Epithelial cell of proximal tubule (primary cell): ENCODE results near the gene DIS3L. TPM values are rescaled to one million over a fixed set of nuclear protein-coding genes. Genes with fewer than 3 reads are reported as not detected.
"Not testable (repeated sequence)": the region's sequence is repeated elsewhere in the genome, so short reads cannot be mapped to it uniquely, and the experiment has no call there.

Source experiments
- DNase-seq: peaks from one replicate; pipeline ENCODE4 v3.0.0-alpha.2; 2011; ENCODE audit warnings: low read depth
- H3K4me3 ChIP-seq: 2 replicates; pipeline ENCODE4 v1.5.1; 2011; ENCODE audit warnings: low read depth, mild to moderate bottlenecking, low read length
- total RNA-seq: library from RNA; depleted of rRNA; stranded (reverse); fragments of >200 nt; gene quantifications from 2 replicates; pipeline ENCODE4 v1.2.3, GENCODE V29; 2015
- TF ChIP-seq, protein P1 (sequence below): conservative IDR thresholded peaks from 2 replicates; pipeline ENCODE4 v1.5.1; 2012; ENCODE audit warnings: low read depth, mild to moderate bottlenecking, low read length

DIS3L gene
- total RNA-seq, 1 donor from 2014 or later: 15.9 TPM

DNA sequence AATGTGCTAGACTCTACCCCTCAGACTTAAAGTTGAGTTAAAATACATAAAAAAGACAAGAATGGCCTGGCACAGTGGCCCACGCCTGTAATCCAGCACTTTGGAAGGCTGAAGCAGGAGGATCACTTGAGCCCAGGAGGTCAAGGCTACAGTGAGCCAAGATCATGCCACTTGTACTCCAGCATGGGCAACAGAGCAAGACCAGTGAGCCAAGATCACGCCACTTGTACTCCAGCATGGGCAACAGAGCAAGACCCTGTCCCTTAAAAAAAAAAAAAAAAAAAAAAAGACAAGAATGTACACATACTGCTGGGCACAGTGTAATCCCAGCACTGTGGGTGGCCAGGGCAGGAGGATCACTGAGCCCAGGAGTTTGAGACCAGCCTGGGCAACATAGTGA is 17.4 kb downstream of the DIS3L start:
- TF ChIP-seq, protein P1, sequence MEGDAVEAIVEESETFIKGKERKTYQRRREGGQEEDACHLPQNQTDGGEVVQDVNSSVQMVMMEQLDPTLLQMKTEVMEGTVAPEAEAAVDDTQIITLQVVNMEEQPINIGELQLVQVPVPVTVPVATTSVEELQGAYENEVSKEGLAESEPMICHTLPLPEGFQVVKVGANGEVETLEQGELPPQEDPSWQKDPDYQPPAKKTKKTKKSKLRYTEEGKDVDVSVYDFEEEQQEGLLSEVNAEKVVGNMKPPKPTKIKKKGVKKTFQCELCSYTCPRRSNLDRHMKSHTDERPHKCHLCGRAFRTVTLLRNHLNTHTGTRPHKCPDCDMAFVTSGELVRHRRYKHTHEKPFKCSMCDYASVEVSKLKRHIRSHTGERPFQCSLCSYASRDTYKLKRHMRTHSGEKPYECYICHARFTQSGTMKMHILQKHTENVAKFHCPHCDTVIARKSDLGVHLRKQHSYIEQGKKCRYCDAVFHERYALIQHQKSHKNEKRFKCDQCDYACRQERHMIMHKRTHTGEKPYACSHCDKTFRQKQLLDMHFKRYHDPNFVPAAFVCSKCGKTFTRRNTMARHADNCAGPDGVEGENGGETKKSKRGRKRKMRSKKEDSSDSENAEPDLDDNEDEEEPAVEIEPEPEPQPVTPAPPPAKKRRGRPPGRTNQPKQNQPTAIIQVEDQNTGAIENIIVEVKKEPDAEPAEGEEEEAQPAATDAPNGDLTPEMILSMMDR: no peak
- no peak overlapping the region for H3K4me3 ChIP-seq
- DNase-seq: no peak

DNA sequence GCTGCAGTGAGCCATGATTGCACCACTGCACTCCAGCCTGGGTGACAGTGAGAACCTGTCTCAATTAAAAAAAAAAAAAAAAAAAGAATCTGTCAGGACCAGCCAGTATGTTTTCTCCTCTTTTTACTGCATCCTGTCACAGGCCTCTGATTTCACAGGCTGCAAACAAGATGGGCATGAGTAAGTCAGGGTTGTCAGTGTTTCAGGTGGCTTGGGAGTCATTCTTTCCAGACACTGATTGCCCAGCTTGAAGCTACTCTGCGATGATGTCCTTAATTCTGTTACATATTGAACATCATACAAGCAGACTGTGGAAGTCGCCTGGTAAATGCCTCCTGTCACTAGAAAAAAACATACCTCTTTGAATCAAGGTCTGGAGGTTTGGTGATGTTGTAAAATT is 18.8 kb downstream of the DIS3L start:
- TF ChIP-seq, protein P1: no peak
- H3K4me3 ChIP-seq: no peak overlapping the region
- DNase-seq: no peak

GRCh38 chr15:66323312-66323928 is 30.1 kb downstream of the DIS3L start:
- H3K4me3 ChIP-seq: no peak overlapping the region
- DNase-seq: no peak
- TF ChIP-seq, protein P1: no peak

- H3K4me3 ChIP-seq: no peak overlapping the region
- TF ChIP-seq, protein P1: no peak
Observed at GRCh38 chr15:66326051-66326450, 32.7 kb downstream of the DIS3L start.

GRCh38 chr15:66327736-66328135 is 34.4 kb downstream of the DIS3L start:
- TF ChIP-seq, protein P1: no peak
- no peak overlapping the region for H3K4me3 ChIP-seq
- no peak for DNase-seq

More at GRCh38 chr15:66326051-66326450, 32.7 kb downstream of the DIS3L start:
- no peak for DNase-seq

DNA sequence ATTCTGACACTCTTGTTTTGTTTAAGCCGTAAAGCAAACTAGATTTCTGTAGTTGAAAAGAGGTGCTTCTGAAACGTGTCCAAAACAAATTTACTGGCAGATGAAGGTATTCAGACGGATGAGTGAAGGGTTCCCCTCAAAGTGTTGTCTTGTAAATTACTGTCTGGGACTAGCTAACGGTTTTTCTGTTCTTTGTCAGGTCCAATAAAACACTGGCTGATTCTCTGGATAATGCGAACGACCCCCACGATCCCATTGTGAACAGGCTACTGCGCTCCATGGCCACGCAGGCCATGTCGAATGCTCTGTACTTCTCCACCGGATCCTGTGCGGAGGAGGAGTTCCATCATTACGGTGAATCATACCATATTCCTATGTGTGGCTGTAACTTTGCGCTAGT is 35.4 kb downstream of the DIS3L start:
- no peak for DNase-seq
- TF ChIP-seq, protein P1: no peak
- H3K4me3 ChIP-seq: no peak overlapping the region

- DNase-seq: not testable (repeated sequence)
Observed at GRCh38 chr15:66348530-66348929, 55.2 kb downstream of the DIS3L start.

More at GRCh38 chr15:66348530-66348929, 55.2 kb downstream of the DIS3L start:
- H3K4me3 ChIP-seq: not testable (repeated sequence)
